ENCODE measurements around the gene KCNQ2. TPM values are rescaled to one million over a fixed set of nuclear protein-coding genes. Genes with fewer than 3 reads are reported as not detected.
A peak's percentile ranks its signal among the peaks of the same experiment; 100 is the strongest.

KCNQ2 gene
- total and polyA plus RNA-seq, 12 donors, result 0.03 to 3.8 (median 1.4) TPM; not detected in 7

DNA sequence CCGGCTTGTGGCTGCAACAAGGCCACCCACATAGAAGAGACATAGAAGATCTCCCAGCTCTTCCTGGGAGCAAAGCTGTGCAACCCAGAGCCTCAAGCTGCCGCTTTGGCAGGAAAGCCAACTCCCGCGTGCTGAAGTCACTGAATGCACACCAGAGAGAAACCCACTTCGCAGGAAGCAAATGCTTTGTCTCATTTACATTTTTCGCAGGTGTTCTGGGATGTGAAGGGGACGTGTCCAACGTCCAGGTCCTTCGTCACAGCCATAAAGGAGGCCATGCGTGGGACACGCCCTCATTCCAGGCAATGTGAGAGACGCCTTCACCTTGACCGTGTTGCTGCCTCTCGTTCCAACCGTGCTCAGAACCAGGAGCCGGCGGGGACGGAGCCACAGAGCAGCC lies 24.4 kb downstream of the KCNQ2 start:
- H3K27ac ChIP-seq, result no peak overlapping the region
- no peaks in the 10 kb centered on the region for H3K36me3 ChIP-seq
- TF ChIP-seq, protein P1, sequence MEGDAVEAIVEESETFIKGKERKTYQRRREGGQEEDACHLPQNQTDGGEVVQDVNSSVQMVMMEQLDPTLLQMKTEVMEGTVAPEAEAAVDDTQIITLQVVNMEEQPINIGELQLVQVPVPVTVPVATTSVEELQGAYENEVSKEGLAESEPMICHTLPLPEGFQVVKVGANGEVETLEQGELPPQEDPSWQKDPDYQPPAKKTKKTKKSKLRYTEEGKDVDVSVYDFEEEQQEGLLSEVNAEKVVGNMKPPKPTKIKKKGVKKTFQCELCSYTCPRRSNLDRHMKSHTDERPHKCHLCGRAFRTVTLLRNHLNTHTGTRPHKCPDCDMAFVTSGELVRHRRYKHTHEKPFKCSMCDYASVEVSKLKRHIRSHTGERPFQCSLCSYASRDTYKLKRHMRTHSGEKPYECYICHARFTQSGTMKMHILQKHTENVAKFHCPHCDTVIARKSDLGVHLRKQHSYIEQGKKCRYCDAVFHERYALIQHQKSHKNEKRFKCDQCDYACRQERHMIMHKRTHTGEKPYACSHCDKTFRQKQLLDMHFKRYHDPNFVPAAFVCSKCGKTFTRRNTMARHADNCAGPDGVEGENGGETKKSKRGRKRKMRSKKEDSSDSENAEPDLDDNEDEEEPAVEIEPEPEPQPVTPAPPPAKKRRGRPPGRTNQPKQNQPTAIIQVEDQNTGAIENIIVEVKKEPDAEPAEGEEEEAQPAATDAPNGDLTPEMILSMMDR (IDR thresholded peaks at IDR 0.05), result no peak
- H3K4me3 ChIP-seq, result no peak overlapping the region
- H3K4me1 ChIP-seq, result peaks cover 0 to 16% (median under 1%) of the 10 kb centered on the region in 9 donors
- intact Hi-C loops (cut with DNase I), result loop anchor here in 2 of 10 donors (10.0 kb wide), 1 partner anchor 77 kb away; the partner anchor contains the start of gene PPDPF (in 2 of the 2)
- H3K27me3 ChIP-seq, result peaks cover 0 to 53% (median 26%) of the 10 kb centered on the region in 7 donors
- no peaks in the 10 kb centered on the region for H3K9me3 ChIP-seq
- DNase-seq (no peak), ATAC-seq (no peak)
- 47 to 51% methylated on average over 18 of the region's 18 CpGs for WGBS, 2 donors

DNA sequence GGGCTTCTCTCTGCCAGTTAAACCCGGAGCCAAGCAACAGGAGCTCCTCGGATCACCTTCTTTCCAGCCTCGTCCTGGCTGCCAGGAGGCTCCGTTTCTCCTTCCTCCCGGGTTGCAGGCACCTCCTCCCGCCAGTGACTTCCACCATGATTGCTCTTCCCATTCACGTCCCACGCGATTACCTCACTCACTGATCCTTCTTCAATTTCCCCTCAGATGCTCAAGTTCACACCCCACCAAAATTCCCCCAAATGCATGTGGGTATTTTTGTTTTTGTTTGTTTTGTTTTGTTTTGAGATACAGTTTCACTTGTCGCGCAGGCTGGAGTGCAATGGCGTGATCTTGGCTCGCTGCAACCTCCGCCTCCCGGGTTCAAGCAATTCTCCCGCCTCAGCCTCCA lies 25.1 kb downstream of the KCNQ2 start:
- H3K36me3 ChIP-seq, result no peaks in the 10 kb centered on the region
- H3K9me3 ChIP-seq, result no peaks in the 10 kb centered on the region
- H3K27me3 ChIP-seq, result peaks cover 0 to 46% (median 26%) of the 10 kb centered on the region in 7 donors
- WGBS, 2 donors, result 73 to 76% methylated on average over 16 of the region's 16 CpGs
- ATAC-seq (no peak), DNase-seq (no peak)
- peaks cover 0 to 15% (median 0%) of the 10 kb centered on the region in 9 donors for H3K4me1 ChIP-seq
- intact Hi-C loops (cut with DNase I), result loop anchor here in 2 of 10 donors (10.0 kb wide), 1 partner anchor 77 kb away; the partner anchor contains the start of gene PPDPF (in 2 of the 2)
- TF ChIP-seq, protein P1 (IDR thresholded peaks at IDR 0.05), result no peak
- no peak overlapping the region for H3K27ac ChIP-seq
- no peak overlapping the region for H3K4me3 ChIP-seq

DNA sequence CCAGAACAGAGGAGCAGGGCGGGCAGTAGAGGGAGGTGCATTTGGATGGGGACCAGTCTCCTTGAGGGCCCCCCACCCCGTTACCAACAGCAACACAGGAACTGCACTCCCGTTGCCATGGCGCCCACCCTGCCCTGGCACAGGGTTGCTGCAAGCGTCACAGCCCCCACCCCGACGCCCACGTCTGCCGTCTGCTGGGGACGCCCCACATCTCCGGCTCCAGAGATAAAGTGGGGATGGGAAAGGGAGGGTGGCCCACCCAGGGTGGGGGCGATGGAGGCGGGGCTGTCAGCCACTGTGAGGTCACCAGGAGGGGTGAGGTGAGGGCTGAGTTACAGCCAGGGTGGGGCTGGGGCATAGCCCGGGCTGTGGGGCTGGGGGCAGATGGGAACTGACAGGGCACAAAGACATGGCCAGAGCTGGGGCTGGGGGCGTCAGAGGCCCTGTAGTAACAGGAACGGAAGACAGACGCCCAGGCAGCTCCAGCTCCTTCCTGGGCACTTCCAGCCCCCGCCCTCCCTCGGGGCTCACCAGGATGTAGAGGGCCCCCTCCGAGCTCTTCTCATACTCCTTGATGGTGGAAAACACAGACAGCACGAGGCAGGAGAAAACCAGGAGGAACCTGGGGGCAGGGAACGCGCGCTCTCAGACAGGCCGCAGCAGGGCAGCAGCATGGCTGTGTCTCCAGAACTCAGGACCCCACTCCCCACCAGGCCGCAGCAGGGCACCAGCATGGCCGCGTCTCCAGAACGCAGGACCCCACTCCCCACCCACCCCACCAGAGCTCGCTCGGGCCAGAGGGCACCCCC lies 26.0 kb downstream of the KCNQ2 start:
- no peaks in the 10 kb centered on the region for H3K9me3 ChIP-seq
- ATAC-seq (peak in 2 of 8 donors; percentile 61 to 65), DNase-seq (no peak)
- WGBS, 2 donors, result 52 to 55% methylated on average over 31 of the region's 31 CpGs
- H3K27me3 ChIP-seq, result peaks cover 0 to 37% (median 26%) of the 10 kb centered on the region in 7 donors
- H3K36me3 ChIP-seq, result no peaks in the 10 kb centered on the region
- intact Hi-C loops (cut with DNase I), result loop anchor here in 2 of 10 donors (10.0 kb wide), 1 partner anchor 78 kb away; the partner anchor contains the start of gene PPDPF (in 2 of the 2)
- TF ChIP-seq, protein P1 (IDR thresholded peaks at IDR 0.05), result no peak
- H3K27ac ChIP-seq, result no peak overlapping the region
- no peak overlapping the region for H3K4me3 ChIP-seq
- peaks cover 0 to 15% (median 0%) of the 10 kb centered on the region in 9 donors for H3K4me1 ChIP-seq

DNA sequence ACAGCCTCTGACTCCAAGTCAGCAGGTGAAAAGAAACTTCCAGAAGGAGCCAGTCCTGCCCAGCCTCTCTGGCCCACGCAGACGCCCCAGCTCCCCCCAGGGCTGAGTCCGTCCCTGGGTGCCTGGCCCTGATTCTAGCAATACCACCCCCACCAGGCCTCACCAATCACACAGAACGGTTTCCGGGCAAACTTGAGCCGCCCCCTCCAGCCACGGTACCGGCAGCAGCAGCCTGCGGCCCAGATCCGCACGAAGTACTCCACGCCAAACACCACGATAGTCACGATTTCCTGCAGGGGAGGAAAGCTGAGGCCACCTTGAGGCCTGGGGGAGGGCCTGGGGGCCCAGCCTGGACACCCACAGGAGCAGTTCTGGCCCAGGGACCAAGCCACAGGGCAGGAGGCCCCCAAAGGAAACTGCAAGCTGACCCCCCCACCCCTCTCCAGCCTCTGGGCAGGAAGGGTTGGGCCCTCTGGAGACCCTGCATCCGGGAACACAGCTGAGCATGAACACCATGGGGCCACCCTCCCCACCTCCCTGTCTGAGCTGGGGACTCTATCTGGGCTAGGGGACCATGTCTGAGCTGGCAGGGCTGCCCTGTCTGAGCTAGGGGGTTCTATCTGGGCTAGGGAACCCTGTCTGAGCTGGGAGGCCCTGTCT lies 27.2 kb downstream of the KCNQ2 start:
- intact Hi-C loops (cut with DNase I), result loop anchor here in 2 of 10 donors (10.0 kb wide), 1 partner anchor 80 kb away; the partner anchor contains the start of gene PPDPF (in 2 of the 2)
- DNase-seq (no peak), ATAC-seq (peak in 3 of 8 donors; percentile 26 to 76 (median 61))
- H3K4me3 ChIP-seq, result peak overlapping the region in 2 of 10 donors; percentile 19 to 33
- H3K9me3 ChIP-seq, result no peaks in the 10 kb centered on the region
- 52 to 68% methylated on average over 15 of the region's 15 CpGs for WGBS, 2 donors
- peak overlapping the region in 2 of 10 donors; percentile 39 to 63 for H3K27ac ChIP-seq
- H3K36me3 ChIP-seq, result no peaks in the 10 kb centered on the region
- H3K4me1 ChIP-seq, result peaks cover 0 to 15% (median 0%) of the 10 kb centered on the region in 9 donors
- H3K27me3 ChIP-seq, result peaks cover 0 to 31% (median 20%) of the 10 kb centered on the region in 7 donors
- TF ChIP-seq, protein P1 (IDR thresholded peaks at IDR 0.05), result no peak

All from heart right ventricle (tissue), 16 donors.